SH-SY5Y (cell line): ENCODE data around the gene TDRD3.

Experiments
- GATA2 ChIP-seq: IDR thresholded peaks from 2 replicates; pipeline ENCODE4 v1.6.1; 2011; ENCODE audit warnings: mild to moderate bottlenecking, low read depth, low read length
- GATA3 ChIP-seq: IDR thresholded peaks from 2 replicates; pipeline ENCODE4 v1.6.1; 2011; ENCODE audit warnings: low read depth, mild to moderate bottlenecking, low read length, moderate library complexity

- TF ChIP-seq GATA2 (no peak), GATA3 (no peak)
These were observed 97.3 kb downstream of the TDRD3 start for GRCh38 chr13:60494296-60494695.
